Parathyroid adenoma (tissue), 2 donors: ENCODE measurements around the gene ZBTB20.

Experiments
- H2AFZ ChIP-seq: fragments of 300-600 bp; sonication (generic); one replicate; pipeline ENCODE4 v1.7.0; 2017; ENCODE audit warnings: antibody characterized with exemption, mild to moderate bottlenecking
- H3K27ac ChIP-seq: fragments of 300-600 bp; sonication (generic); one replicate; pipeline ENCODE4 v1.7.0; 2017
- H3K27me3 ChIP-seq: fragments of 300-600 bp; sonication (generic); one replicate; pipeline ENCODE4 v1.7.0; 2017; ENCODE audit warnings: low read length; ENCODE audit not compliant: control insufficient read depth, insufficient read depth
- H3K36me3 ChIP-seq: fragments of 300-600 bp; sonication (generic); one replicate; pipeline ENCODE4 v1.7.0; 2017; ENCODE audit warnings: low read length; ENCODE audit not compliant: control insufficient read depth, insufficient read depth
- H3K4me1 ChIP-seq: fragments of 300-600 bp; sonication (generic); one replicate; pipeline ENCODE4 v1.7.0; 2017; ENCODE audit warnings: control low read depth
- H3K4me2 ChIP-seq: fragments of 300-600 bp; sonication (generic); one replicate; pipeline ENCODE4 v1.7.0; 2017; ENCODE audit warnings: low read length
- H3K4me3 ChIP-seq: fragments of 300-600 bp; sonication (generic); one replicate; pipeline ENCODE4 v1.7.0; 2017; ENCODE audit warnings: low read depth, low read length
- H3K79me2 ChIP-seq: fragments of 300-600 bp; sonication (generic); one replicate; pipeline ENCODE4 v1.7.0; 2017; ENCODE audit warnings: control low read depth
- H3K9ac ChIP-seq: fragments of 300-600 bp; sonication (generic); one replicate; pipeline ENCODE4 v1.7.0; 2017; ENCODE audit warnings: mild to moderate bottlenecking
- H3K9me3 ChIP-seq: fragments of 300-600 bp; sonication (generic); one replicate; pipeline ENCODE4 v1.7.0; 2017; ENCODE audit warnings: low read length; ENCODE audit not compliant: control insufficient read depth
- CTCF ChIP-seq: fragments of 300-600 bp; sonication (generic); IDR thresholded peaks from one replicate; pipeline ENCODE4 v1.7.0; 2017; ENCODE audit warnings: antibody characterized with exemption, mild to moderate bottlenecking
- donor health status: primary hyperparathyroidism.

ZBTB20 gene

GRCh38 chr3:114427285-114428043, 719.6 kb downstream of the ZBTB20 start:
- Histone ChIP-seq H3K4me1 (no peaks in the 10 kb centered on the region), H3K4me3 (no peak overlapping the region), H3K9me3 (no peaks in the 10 kb centered on the region), H3K36me3 (no peaks in the 10 kb centered on the region), H3K27me3 (no peaks in the 10 kb centered on the region), H3K4me2 (no peak overlapping the region), H3K79me2 (peaks cover 11% of the 10 kb centered on the region), H3K27ac (no peak overlapping the region), H3K9ac (no peak overlapping the region), H2AFZ (no peak overlapping the region)
- TF ChIP-seq CTCF: no peak

- H2AFZ ChIP-seq: no peak overlapping the region
- H3K4me1 ChIP-seq: no peaks in the 10 kb centered on the region
- H3K4me2 ChIP-seq: no peak overlapping the region
- H3K9me3 ChIP-seq: no peaks in the 10 kb centered on the region
- TF ChIP-seq CTCF: no peak
- no peak overlapping the region for H3K4me3 ChIP-seq
- peaks cover 11% of the 10 kb centered on the region for H3K79me2 ChIP-seq
- no peaks in the 10 kb centered on the region for H3K27me3 ChIP-seq
- H3K36me3 ChIP-seq: no peaks in the 10 kb centered on the region
- no peak overlapping the region for H3K27ac ChIP-seq
- no peak overlapping the region for H3K9ac ChIP-seq
Measured at GRCh38 chr3:114424337-114424736, 722.8 kb downstream of the ZBTB20 start.

GRCh38 chr3:114421204-114421603, 725.9 kb downstream of the ZBTB20 start:
- Histone ChIP-seq H3K4me3 (no peak overlapping the region), H2AFZ (no peak overlapping the region), H3K4me1 (no peaks in the 10 kb centered on the region), H3K36me3 (no peaks in the 10 kb centered on the region), H3K79me2 (no peaks in the 10 kb centered on the region), H3K27me3 (no peaks in the 10 kb centered on the region), H3K9ac (no peak overlapping the region), H3K27ac (no peak overlapping the region), H3K9me3 (no peaks in the 10 kb centered on the region), H3K4me2 (no peak overlapping the region)
- no peak for TF ChIP-seq CTCF

- Histone ChIP-seq H3K4me2 (no peak overlapping the region), H3K4me1 (no peaks in the 10 kb centered on the region), H3K27me3 (no peaks in the 10 kb centered on the region), H3K79me2 (no peaks in the 10 kb centered on the region), H3K27ac (no peak overlapping the region), H3K36me3 (no peaks in the 10 kb centered on the region), H3K9ac (no peak overlapping the region), H3K4me3 (no peak overlapping the region), H2AFZ (no peak overlapping the region), H3K9me3 (no peaks in the 10 kb centered on the region)
- no peak for TF ChIP-seq CTCF
Measured at GRCh38 chr3:114420072-114420471, 727.0 kb downstream of the ZBTB20 start.
